IPS DF 4.7 (cell line): ENCODE measurements around the gene CCNT2.
"Not testable (repeated sequence)": the region's sequence is repeated elsewhere in the genome, so short reads cannot be mapped to it uniquely, and the experiment has no call there.

ENCODE experiments used
- DNase-seq: peaks from one replicate; pipeline ENCODE4 v3.0.0-alpha.2; 2013; ENCODE audit warnings: low spot score; ENCODE audit errors: extremely low read depth

CCNT2 gene

GRCh38 chr2:134918526-134919340 is at the start of gene CCNT2:
TSS of gene CCNT2 (plus strand) at chr2:134918822. CDS start at chr2:134918855, 33 bp downstream.
- DNase-seq = peak; percentile 89

- DNase-seq = no peak
Measured at GRCh38 chr2:134869946-134870736, 48.5 kb upstream of the CCNT2 start.

GRCh38 chr2:134873152-134873551 is 45.5 kb upstream of the CCNT2 start:
- no peak for DNase-seq

- no peak for DNase-seq
Measured at GRCh38 chr2:134875309-134875708, 43.3 kb upstream of the CCNT2 start.

GRCh38 chr2:134882773-134883172 is 35.8 kb upstream of the CCNT2 start:
- no peak for DNase-seq

GRCh38 chr2:134883552-134884293 is 34.9 kb upstream of the CCNT2 start:
- no peak for DNase-seq

GRCh38 chr2:134884435-134884834 is 34.2 kb upstream of the CCNT2 start:
- no peak for DNase-seq

- DNase-seq = no peak
Measured at GRCh38 chr2:134892282-134893035, 26.2 kb upstream of the CCNT2 start.

GRCh38 chr2:134897932-134898331 is 20.7 kb upstream of the CCNT2 start:
- DNase-seq = no peak

- no peak for DNase-seq
Measured at GRCh38 chr2:134899204-134899603, 19.4 kb upstream of the CCNT2 start.

GRCh38 chr2:134900151-134900550 is 18.5 kb upstream of the CCNT2 start:
- no peak for DNase-seq

- not testable (repeated sequence) for DNase-seq
Measured at GRCh38 chr2:134903701-134904100, 14.9 kb upstream of the CCNT2 start.

- no peak for DNase-seq
Measured at GRCh38 chr2:134905168-134905567, 13.5 kb upstream of the CCNT2 start.

GRCh38 chr2:134906726-134907125 is 11.9 kb upstream of the CCNT2 start:
- DNase-seq = no peak

GRCh38 chr2:134907441-134908116 is 11.0 kb upstream of the CCNT2 start:
- not testable (repeated sequence) for DNase-seq

- no peak for DNase-seq
Measured at GRCh38 chr2:134910763-134911399, 7.7 kb upstream of the CCNT2 start.

GRCh38 chr2:134911400-134911785 is 7.2 kb upstream of the CCNT2 start:
- no peak for DNase-seq

GRCh38 chr2:134912361-134912760 is 6.3 kb upstream of the CCNT2 start:
- DNase-seq = no peak

GRCh38 chr2:134917360-134917865 is 1.2 kb upstream of the CCNT2 start:
- no peak for DNase-seq
